ENCODE data around the gene MICAL3.
"Not testable (repeated sequence)": the region's sequence is repeated elsewhere in the genome, so short reads cannot be mapped to it uniquely, and the experiment has no call there.

Gene MICAL3

DNA sequence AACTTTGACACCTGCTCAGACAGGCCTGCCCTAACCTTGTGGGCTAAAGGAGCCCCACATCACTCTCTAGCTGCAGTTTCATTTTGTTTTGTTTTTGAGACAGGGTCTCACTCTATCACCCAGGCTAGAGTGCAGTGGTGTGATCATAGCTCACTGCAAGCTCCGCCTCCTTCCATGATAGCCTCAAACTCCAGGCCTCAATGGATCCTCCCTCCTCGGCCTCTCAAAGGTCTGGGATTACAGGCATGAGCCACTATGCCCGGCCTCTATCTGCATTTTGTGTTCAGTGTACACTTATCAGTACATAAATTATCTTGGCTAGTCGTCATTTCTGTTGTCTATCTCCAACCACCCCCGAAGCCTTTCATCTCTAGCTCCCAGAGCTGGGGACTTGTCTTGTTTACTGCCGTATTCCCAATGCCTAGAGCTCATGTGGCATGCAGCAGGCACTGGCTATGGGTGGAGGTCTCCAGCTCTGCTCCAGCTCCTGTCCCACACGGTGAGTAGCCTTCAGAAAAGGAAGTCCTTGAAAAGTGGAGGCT lies 31.3 kb upstream of the MICAL3 start:
- Histone ChIP-seq H3K27me3 (ENCODE audit: insufficient read depth, poor library complexity, severe bottlenecking) (peaks cover 2% of the 10 kb centered on the region), H3K27ac (replicated peaks) (no peak overlapping the region), H3K4me3 (replicated peaks; ENCODE audit: insufficient read depth, low read length) (no peak overlapping the region)
- DNase-seq (ENCODE audit: low read depth in 1 of 2, low spot score in 1 of 2) = no peak
- no peak for TF ChIP-seq GABPA (IDR thresholded peaks at IDR 0.05; ENCODE audit: low read depth)
- TF ChIP-seq SPI1 (IDR thresholded peaks at IDR 0.05; ENCODE audit: borderline replicate concordance, low read depth) = no peak
- TF ChIP-seq, protein P1, sequence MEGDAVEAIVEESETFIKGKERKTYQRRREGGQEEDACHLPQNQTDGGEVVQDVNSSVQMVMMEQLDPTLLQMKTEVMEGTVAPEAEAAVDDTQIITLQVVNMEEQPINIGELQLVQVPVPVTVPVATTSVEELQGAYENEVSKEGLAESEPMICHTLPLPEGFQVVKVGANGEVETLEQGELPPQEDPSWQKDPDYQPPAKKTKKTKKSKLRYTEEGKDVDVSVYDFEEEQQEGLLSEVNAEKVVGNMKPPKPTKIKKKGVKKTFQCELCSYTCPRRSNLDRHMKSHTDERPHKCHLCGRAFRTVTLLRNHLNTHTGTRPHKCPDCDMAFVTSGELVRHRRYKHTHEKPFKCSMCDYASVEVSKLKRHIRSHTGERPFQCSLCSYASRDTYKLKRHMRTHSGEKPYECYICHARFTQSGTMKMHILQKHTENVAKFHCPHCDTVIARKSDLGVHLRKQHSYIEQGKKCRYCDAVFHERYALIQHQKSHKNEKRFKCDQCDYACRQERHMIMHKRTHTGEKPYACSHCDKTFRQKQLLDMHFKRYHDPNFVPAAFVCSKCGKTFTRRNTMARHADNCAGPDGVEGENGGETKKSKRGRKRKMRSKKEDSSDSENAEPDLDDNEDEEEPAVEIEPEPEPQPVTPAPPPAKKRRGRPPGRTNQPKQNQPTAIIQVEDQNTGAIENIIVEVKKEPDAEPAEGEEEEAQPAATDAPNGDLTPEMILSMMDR (IDR thresholded peaks at IDR 0.05; ENCODE audit: insufficient read depth, low read length) = no peak
- TF ChIP-seq, protein P2, sequence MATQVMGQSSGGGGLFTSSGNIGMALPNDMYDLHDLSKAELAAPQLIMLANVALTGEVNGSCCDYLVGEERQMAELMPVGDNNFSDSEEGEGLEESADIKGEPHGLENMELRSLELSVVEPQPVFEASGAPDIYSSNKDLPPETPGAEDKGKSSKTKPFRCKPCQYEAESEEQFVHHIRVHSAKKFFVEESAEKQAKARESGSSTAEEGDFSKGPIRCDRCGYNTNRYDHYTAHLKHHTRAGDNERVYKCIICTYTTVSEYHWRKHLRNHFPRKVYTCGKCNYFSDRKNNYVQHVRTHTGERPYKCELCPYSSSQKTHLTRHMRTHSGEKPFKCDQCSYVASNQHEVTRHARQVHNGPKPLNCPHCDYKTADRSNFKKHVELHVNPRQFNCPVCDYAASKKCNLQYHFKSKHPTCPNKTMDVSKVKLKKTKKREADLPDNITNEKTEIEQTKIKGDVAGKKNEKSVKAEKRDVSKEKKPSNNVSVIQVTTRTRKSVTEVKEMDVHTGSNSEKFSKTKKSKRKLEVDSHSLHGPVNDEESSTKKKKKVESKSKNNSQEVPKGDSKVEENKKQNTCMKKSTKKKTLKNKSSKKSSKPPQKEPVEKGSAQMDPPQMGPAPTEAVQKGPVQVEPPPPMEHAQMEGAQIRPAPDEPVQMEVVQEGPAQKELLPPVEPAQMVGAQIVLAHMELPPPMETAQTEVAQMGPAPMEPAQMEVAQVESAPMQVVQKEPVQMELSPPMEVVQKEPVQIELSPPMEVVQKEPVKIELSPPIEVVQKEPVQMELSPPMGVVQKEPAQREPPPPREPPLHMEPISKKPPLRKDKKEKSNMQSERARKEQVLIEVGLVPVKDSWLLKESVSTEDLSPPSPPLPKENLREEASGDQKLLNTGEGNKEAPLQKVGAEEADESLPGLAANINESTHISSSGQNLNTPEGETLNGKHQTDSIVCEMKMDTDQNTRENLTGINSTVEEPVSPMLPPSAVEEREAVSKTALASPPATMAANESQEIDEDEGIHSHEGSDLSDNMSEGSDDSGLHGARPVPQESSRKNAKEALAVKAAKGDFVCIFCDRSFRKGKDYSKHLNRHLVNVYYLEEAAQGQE (IDR thresholded peaks at IDR 0.05; ENCODE audit: insufficient replicate concordance, low read depth) = no peak
- TF ChIP-seq POLR2AphosphoS5 (IDR thresholded peaks at IDR 0.05; ENCODE audit: low read depth) = no peak

DNA sequence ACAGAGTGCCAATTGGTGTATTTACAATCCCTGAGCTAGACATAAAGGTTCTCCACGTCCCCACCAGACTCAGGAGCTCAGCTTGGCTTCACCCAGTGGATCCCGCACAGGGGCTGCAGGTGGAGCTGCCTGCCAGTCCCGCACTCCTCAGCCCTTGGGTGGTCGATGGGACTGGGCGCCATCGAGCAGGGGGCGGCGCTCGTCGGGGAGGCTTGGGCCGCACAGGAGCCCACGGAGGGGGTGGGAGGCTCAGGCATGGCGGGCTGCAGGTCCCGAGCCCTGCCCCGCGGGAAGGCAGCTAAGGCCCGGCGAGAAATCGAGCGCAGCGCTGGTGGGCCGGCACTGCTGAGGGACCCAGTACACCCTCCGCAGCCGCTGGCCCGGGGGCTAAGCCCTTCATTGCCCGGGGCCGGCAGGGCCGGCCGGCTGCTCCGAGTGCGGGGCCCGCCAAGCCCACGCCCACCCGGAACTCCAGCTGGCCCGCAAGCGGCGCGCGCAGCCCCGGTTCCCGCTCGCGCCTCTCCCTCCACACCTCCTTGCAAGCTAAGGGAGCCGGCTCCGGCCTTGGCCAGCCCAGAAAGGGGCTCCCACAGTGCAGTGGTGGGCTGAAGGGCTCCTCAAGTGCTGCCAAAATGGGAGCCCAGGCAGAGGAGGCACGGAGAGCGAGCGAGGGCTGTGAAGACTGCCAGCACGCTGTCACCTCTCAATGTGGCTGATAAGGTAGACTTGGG lies 29.0 kb upstream of the MICAL3 start:
- H3K27ac ChIP-seq (replicated peaks); H3K27me3 ChIP-seq (ENCODE audit: insufficient read depth, poor library complexity, severe bottlenecking); H3K4me3 ChIP-seq (replicated peaks; ENCODE audit: insufficient read depth, low read length); DNase-seq (ENCODE audit: low read depth in 1 of 2, low spot score in 1 of 2): not testable (repeated sequence)

DNA sequence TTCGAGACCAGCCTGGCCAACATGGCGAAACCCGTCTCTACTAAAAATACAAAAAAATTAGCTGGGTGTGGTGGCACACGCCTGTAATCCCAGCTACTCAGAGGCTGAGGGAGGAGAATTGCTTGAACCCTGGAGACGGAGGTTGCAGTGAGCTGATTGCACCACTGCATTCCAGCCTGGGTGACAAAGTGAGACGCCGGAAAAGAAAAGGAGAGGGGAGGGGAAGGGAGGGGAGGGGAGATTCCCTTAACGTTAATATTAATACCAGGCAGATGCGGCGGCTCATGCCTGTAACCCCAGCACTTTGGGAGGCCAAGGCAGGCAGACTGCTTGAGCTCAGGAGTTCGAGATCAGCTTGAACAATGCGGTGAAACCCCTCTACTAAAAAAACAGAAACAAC lies 26.8 kb upstream of the MICAL3 start:
- not testable (repeated sequence) for H3K4me3 ChIP-seq (replicated peaks; ENCODE audit: insufficient read depth, low read length); H3K27me3 ChIP-seq (ENCODE audit: insufficient read depth, poor library complexity, severe bottlenecking); H3K27ac ChIP-seq (replicated peaks); DNase-seq (ENCODE audit: low read depth in 1 of 2, low spot score in 1 of 2)

DNA sequence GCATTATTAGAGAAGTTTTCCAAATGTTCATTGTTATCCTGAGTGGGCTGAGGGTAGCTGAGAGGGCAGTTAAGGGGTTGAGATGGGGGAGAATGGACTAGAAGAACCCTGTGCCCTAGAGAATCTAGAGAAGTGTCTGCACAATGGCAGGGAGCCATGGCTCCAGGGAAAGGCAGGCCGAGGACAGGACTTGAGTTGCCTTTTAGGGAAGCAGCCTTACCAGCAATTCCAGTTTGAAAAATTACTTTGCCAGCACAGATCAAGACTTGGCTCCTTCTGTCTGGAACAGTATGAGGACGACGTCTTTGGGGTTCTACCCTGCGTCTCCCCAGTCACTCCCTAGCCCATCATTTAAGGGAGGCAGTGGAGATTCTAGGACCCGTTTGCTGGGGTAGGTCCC lies 25.7 kb upstream of the MICAL3 start:
- DNase-seq (ENCODE audit: low read depth in 1 of 2, low spot score in 1 of 2) = no peak
- Histone ChIP-seq H3K4me3 (replicated peaks; ENCODE audit: insufficient read depth, low read length) (no peak overlapping the region), H3K27me3 (ENCODE audit: insufficient read depth, poor library complexity, severe bottlenecking) (peaks cover 7% of the 10 kb centered on the region), H3K27ac (replicated peaks) (no peak overlapping the region)
- TF ChIP-seq, protein P1 (IDR thresholded peaks at IDR 0.05; ENCODE audit: insufficient read depth, low read length) = no peak
- TF ChIP-seq, protein P2 (IDR thresholded peaks at IDR 0.05; ENCODE audit: insufficient replicate concordance, low read depth) = no peak
- TF ChIP-seq GABPA (IDR thresholded peaks at IDR 0.05; ENCODE audit: low read depth) (no peak), POLR2AphosphoS5 (IDR thresholded peaks at IDR 0.05; ENCODE audit: low read depth) (no peak), SPI1 (IDR thresholded peaks at IDR 0.05; ENCODE audit: borderline replicate concordance, low read depth) (no peak)

DNA sequence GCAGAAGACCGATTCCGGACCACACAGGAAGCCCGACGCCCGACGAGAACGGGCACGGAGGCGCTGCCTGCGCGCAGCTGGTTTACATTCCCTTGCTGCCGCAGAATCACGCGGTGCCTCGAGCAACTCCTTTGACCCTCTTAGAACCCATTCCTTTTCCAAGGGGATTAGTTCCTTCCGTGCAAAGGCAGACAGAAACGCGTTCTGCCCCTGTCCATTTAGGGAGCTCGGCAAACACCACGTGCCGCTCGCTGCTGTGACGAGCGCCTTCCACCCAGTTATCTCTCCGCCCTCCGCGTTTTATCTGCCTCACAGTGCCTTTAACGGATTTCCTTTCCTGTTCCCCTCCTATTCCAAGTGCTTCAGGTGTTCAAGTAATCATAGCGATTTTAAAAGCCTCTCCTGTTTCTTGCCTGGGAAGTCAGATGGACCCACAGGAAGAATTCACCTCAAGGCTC lies 24.1 kb upstream of the MICAL3 start:
- no peak overlapping the region for H3K4me3 ChIP-seq (replicated peaks; ENCODE audit: insufficient read depth, low read length)
- DNase-seq (ENCODE audit: low read depth in 1 of 2, low spot score in 1 of 2) = no peak
- TF ChIP-seq POLR2AphosphoS5 (IDR thresholded peaks at IDR 0.05; ENCODE audit: low read depth) (no peak), GABPA (IDR thresholded peaks at IDR 0.05; ENCODE audit: low read depth) (no peak), SPI1 (IDR thresholded peaks at IDR 0.05; ENCODE audit: borderline replicate concordance, low read depth) (no peak)
- TF ChIP-seq, protein P1 (IDR thresholded peaks at IDR 0.05; ENCODE audit: insufficient read depth, low read length) = no peak
- TF ChIP-seq, protein P2 (IDR thresholded peaks at IDR 0.05; ENCODE audit: insufficient replicate concordance, low read depth) = no peak
- peaks cover 7% of the 10 kb centered on the region for H3K27me3 ChIP-seq (ENCODE audit: insufficient read depth, poor library complexity, severe bottlenecking)
- no peak overlapping the region for H3K27ac ChIP-seq (replicated peaks)
